CD4-positive, alpha-beta memory T cell (primary cell): ENCODE measurements around the gene SYNGAP1. TPM values are rescaled to one million over a fixed set of nuclear protein-coding genes. Genes with fewer than 3 reads are reported as not detected.

Experiments used
- CTCF ChIA-PET: fragments of 350-600 bp; sonication (Branson Sonifier 250); formaldehyde crosslinking; loops from one replicate; lab custom pipeline; 2021; ENCODE audit warnings: inconsistent platforms; ENCODE audit not compliant: partially characterized antibody; lab: Charles Lee
- POLR2A ChIA-PET: fragments of 350-600 bp; sonication (Branson Sonifier 250); formaldehyde crosslinking; loops from one replicate; lab custom pipeline; 2021; ENCODE audit not compliant: partially characterized antibody; lab: Charles Lee
- DNase-seq, 5 donors: peaks; one replicate each; pipeline versions ENCODE4 v3.0.0 to v3.0.0-alpha.2; 2020 to 2022; ENCODE audit warnings: mixed read lengths in 1 of 5
- H3K27ac ChIP-seq: one replicate; pipeline ENCODE4 v1.7.0; 2013; ENCODE audit warnings: low read depth, low read length
- H3K27me3 ChIP-seq: 2 replicates; pipeline ENCODE4 v1.7.0; 2013; ENCODE audit warnings: mild to moderate bottlenecking, low read length, moderate library complexity; ENCODE audit not compliant: insufficient read depth
- H3K36me3 ChIP-seq: 2 replicates; pipeline ENCODE4 v1.7.0; 2013; ENCODE audit warnings: mild to moderate bottlenecking, low read length, moderate library complexity; ENCODE audit not compliant: insufficient read depth
- H3K4me1 ChIP-seq: 2 replicates; pipeline ENCODE4 v1.7.0; 2013; ENCODE audit warnings: mild to moderate bottlenecking, low read length, moderate library complexity; ENCODE audit not compliant: insufficient read depth
- H3K4me3 ChIP-seq, 2 donors: one replicate each; pipeline ENCODE4 v1.7.0; 2013; ENCODE audit warnings: low read length in 2 of 2, mild to moderate bottlenecking in 1 of 2
- H3K9me3 ChIP-seq, 2 donors: one replicate each; pipeline ENCODE4 v1.7.0; 2013; ENCODE audit warnings: low read length in 2 of 2, control low read depth in 1 of 2; ENCODE audit not compliant: control insufficient read depth in 1 of 2
- H3K27ac Mint-ChIP-seq, 7 donors: one replicate each; pipeline ENCODE4 v1.8.0; 2020 to 2021; ENCODE audit warnings: mixed read lengths in 7 of 7, mild to moderate bottlenecking in 6 of 7, inconsistent platforms in 3 of 7, moderate library complexity in 3 of 7
- H3K27me3 Mint-ChIP-seq, 2 donors: one replicate each; pipeline ENCODE4 v1.8.0; 2020 to 2021; ENCODE audit warnings: mixed read lengths in 2 of 2
- H3K36me3 Mint-ChIP-seq, 2 donors: one replicate each; pipeline ENCODE4 v1.8.0; 2020 to 2021; ENCODE audit warnings: mixed read lengths in 2 of 2, inconsistent platforms in 1 of 2, mild to moderate bottlenecking in 1 of 2
- H3K4me1 Mint-ChIP-seq, 4 donors: one replicate each; pipeline ENCODE4 v1.8.0; 2020 to 2021; ENCODE audit warnings: mixed read lengths in 4 of 4, mild to moderate bottlenecking in 1 of 4
- H3K4me3 Mint-ChIP-seq, 8 donors: one replicate each; pipeline ENCODE4 v1.8.0; 2020 to 2021; ENCODE audit warnings: mixed read lengths in 8 of 8, mild to moderate bottlenecking in 7 of 8, moderate library complexity in 6 of 8, inconsistent platforms in 3 of 8
- H3K9me3 Mint-ChIP-seq, 8 donors: one replicate each; pipeline ENCODE4 v1.8.0; 2020 to 2021; ENCODE audit warnings: mixed read lengths in 8 of 8, mild to moderate bottlenecking in 5 of 8, inconsistent platforms in 3 of 8, moderate library complexity in 1 of 8
- intact Hi-C: fragments of 100-400 bp; cut with micrococcal nuclease; formaldehyde crosslinking; loops from one replicate; pipeline ENCODE4 v1.15.1; 2023
- polyA plus RNA-seq, 2 donors: library from polyadenylated mRNA; unstranded; fragments of 300-500 nt; fragmentation: Illumina TruSeq; gene quantifications; one replicate each; pipeline ENCODE4 v1.2.3, GENCODE V29; 2021
- total RNA-seq, 2 experiments: library from RNA; stranded (reverse); gene quantifications; one replicate each; pipeline ENCODE4 v1.2.3, GENCODE V29; 2021

The SYNGAP1 gene
- total and polyA plus RNA-seq, 4 experiments from 2014 or later, result 1.9 to 48.0 (median 47.8) TPM; not detected in 1

GRCh38 chr6:33452496-33452895 is 32.6 kb downstream of the SYNGAP1 start:
- H3K4me1 ChIP-seq, result peaks cover 29% of the 10 kb centered on the region
- ChIA-PET CTCF (no interaction called here), POLR2A (no interaction called here)
- Mint-ChIP-seq H3K9me3 (no peaks in the 10 kb centered on the region), H3K36me3 (peaks cover 17 to 43% of the 10 kb centered on the region in 2 donors), H3K4me1 (peaks cover 14 to 46% (median 31%) of the 10 kb centered on the region in 4 donors), H3K4me3 (no peak overlapping the region), H3K27me3 (no peaks in the 10 kb centered on the region), H3K27ac (peak overlapping the region in 4 of 7 donors; percentile 30 to 95 (median 56))
- peaks cover 12% of the 10 kb centered on the region for H3K36me3 ChIP-seq
- peak overlapping the region; percentile 27 for H3K27ac ChIP-seq
- H3K27me3 ChIP-seq, result no peaks in the 10 kb centered on the region
- no peak overlapping the region for H3K4me3 ChIP-seq
- DNase-seq, result no peak
- intact Hi-C loops, result loop anchor here (10.0 kb wide), 1 partner anchor 262 kb away; the partner anchor contains the start of gene UQCC2
- no peaks in the 10 kb centered on the region for H3K9me3 ChIP-seq

GRCh38 chr6:33453393-33454008 is 33.6 kb downstream of the SYNGAP1 start:
- peak overlapping the region; percentile 82 to 98 (median 95) for H3K27ac Mint-ChIP-seq
- peak in 1 of 5 donors; percentile 6 for DNase-seq
- H3K4me3 ChIP-seq, result peak overlapping the region; percentile 84 to 89
- no peaks in the 10 kb centered on the region for H3K27me3 Mint-ChIP-seq
- H3K4me1 Mint-ChIP-seq, result peaks cover 14 to 47% (median 31%) of the 10 kb centered on the region in 4 donors
- H3K27me3 ChIP-seq, result no peaks in the 10 kb centered on the region
- peak overlapping the region; percentile 93 to 99 (median 97) for H3K4me3 Mint-ChIP-seq
- no peaks in the 10 kb centered on the region for H3K9me3 ChIP-seq
- H3K36me3 ChIP-seq, result peaks cover 7% of the 10 kb centered on the region
- H3K4me1 ChIP-seq, result peaks cover 29% of the 10 kb centered on the region
- intact Hi-C loops, result loop anchor here (1.0 to 10.0 kb wide), 5 partner anchors 22 to 261 kb away; partner anchors contain the start of genes KIFC1 and UQCC2
- no peaks in the 10 kb centered on the region for H3K9me3 Mint-ChIP-seq
- peak overlapping the region; percentile 78 for H3K27ac ChIP-seq
- POLR2A ChIA-PET, result interaction anchor here (0.6 to 2.6 kb wide), 28 partner anchors 8 to 814 kb away, joined by 3 to 65 read pairs (median 6); partner anchors contain the start of genes B3GALT4, BAK1, CUTA and ITPR3
- H3K36me3 Mint-ChIP-seq, result peaks cover 11 to 36% of the 10 kb centered on the region in 2 donors
- CTCF ChIA-PET, result interaction anchor here (1.0 to 1.6 kb wide), 6 partner anchors 35 to 132 kb away, joined by 3 to 12 read pairs (median 4); partner anchors contain the start of gene CUTA

GRCh38 chr6:33454009-33454946 is 34.4 kb downstream of the SYNGAP1 start, which contains the start of gene ZBTB9:
TSS of gene ZBTB9 (plus strand) at chr6:33454576. CDS start at chr6:33455101, 525 bp downstream.
- H3K27me3 Mint-ChIP-seq, result no peaks in the 10 kb centered on the region
- POLR2A ChIA-PET, result interaction anchor here (0.6 to 2.6 kb wide), 34 partner anchors 9 to 482 kb away, joined by 3 to 65 read pairs (median 4); partner anchors contain the start of genes B3GALT4, BAK1, CUTA and ITPR3
- Histone ChIP-seq H3K27me3 (no peaks in the 10 kb centered on the region), H3K4me3 (peak within 1 kb of the TSS; percentile 84 to 89), H3K36me3 (peaks cover 7% of the 10 kb centered on the region), H3K4me1 (peaks cover 29% of the 10 kb centered on the region), H3K27ac (peak within 1 kb of the TSS; percentile 78), H3K9me3 (no peaks in the 10 kb centered on the region)
- peaks cover 14 to 43% (median 29%) of the 10 kb centered on the region in 4 donors for H3K4me1 Mint-ChIP-seq
- H3K9me3 Mint-ChIP-seq, result no peaks in the 10 kb centered on the region
- peaks cover 11 to 31% of the 10 kb centered on the region in 2 donors for H3K36me3 Mint-ChIP-seq
- DNase-seq, result peak; percentile 92 to 96 (median 92)
- H3K4me3 Mint-ChIP-seq, result peak within 1 kb of the TSS; percentile 93 to 99 (median 97)
- peak within 1 kb of the TSS; percentile 82 to 98 (median 95) for H3K27ac Mint-ChIP-seq
- intact Hi-C loops, result loop anchor here (1.0 to 10.0 kb wide), 5 partner anchors 23 to 261 kb away; partner anchors contain the start of genes KIFC1 and UQCC2
- CTCF ChIA-PET, result interaction anchor here (1.0 to 1.6 kb wide), 7 partner anchors 25 to 131 kb away, joined by 3 to 12 read pairs (median 4); partner anchors contain the start of gene CUTA

- Mint-ChIP-seq H3K9me3 (no peaks in the 10 kb centered on the region), H3K27ac (peak overlapping the region; percentile 82 to 98 (median 95)), H3K36me3 (peaks cover 11 to 31% of the 10 kb centered on the region in 2 donors), H3K4me1 (peaks cover 14 to 43% (median 28%) of the 10 kb centered on the region in 4 donors), H3K4me3 (peak overlapping the region; percentile 93 to 99 (median 97)), H3K27me3 (no peaks in the 10 kb centered on the region)
- CTCF ChIA-PET, result interaction anchor here (1.3 to 1.6 kb wide), 3 partner anchors 26 to 64 kb away, joined by 3 to 12 read pairs (median 5); no protein-coding TSS in a partner anchor
- Histone ChIP-seq H3K27ac (peak overlapping the region; percentile 78), H3K4me3 (peak overlapping the region; percentile 84 to 89), H3K36me3 (peaks cover 7% of the 10 kb centered on the region), H3K9me3 (no peaks in the 10 kb centered on the region), H3K27me3 (no peaks in the 10 kb centered on the region), H3K4me1 (peaks cover 29% of the 10 kb centered on the region)
- intact Hi-C loops, result loop anchor here (2.0 to 10.0 kb wide), 2 partner anchors 116 to 260 kb away; partner anchors contain the start of gene UQCC2
- POLR2A ChIA-PET, result interaction anchor here (0.8 to 2.6 kb wide), 23 partner anchors 9 to 483 kb away, joined by 3 to 65 read pairs (median 6); partner anchors contain the start of genes B3GALT4, BAK1, CUTA and RGL2
- no peak for DNase-seq
These were observed 35.2 kb downstream of the SYNGAP1 start for GRCh38 chr6:33455051-33455450.

GRCh38 chr6:33456156-33456555 is 36.3 kb downstream of the SYNGAP1 start:
- Histone ChIP-seq H3K4me1 (peaks cover 29% of the 10 kb centered on the region), H3K27me3 (no peaks in the 10 kb centered on the region), H3K27ac (no peak overlapping the region), H3K36me3 (peaks cover 7% of the 10 kb centered on the region), H3K4me3 (no peak overlapping the region), H3K9me3 (no peaks in the 10 kb centered on the region)
- POLR2A ChIA-PET, result interaction anchor here (0.7 to 1.1 kb wide), 2 partner anchors 30 to 39 kb away, joined by 3 read pairs; no protein-coding TSS in a partner anchor
- peaks cover 11 to 31% of the 10 kb centered on the region in 2 donors for H3K36me3 Mint-ChIP-seq
- DNase-seq, result no peak
- H3K27ac Mint-ChIP-seq, result peak overlapping the region in 4 of 7 donors; percentile 8 to 41 (median 36)
- H3K4me3 Mint-ChIP-seq, result peak overlapping the region in 5 of 8 donors; percentile 28 to 68 (median 40)
- H3K9me3 Mint-ChIP-seq, result no peaks in the 10 kb centered on the region
- no peaks in the 10 kb centered on the region for H3K27me3 Mint-ChIP-seq
- peaks cover 14 to 43% (median 25%) of the 10 kb centered on the region in 4 donors for H3K4me1 Mint-ChIP-seq
- CTCF ChIA-PET, result no interaction called here
- intact Hi-C loops, result loop anchor here (10.0 kb wide), 1 partner anchor 259 kb away; the partner anchor contains the start of gene UQCC2

- Histone ChIP-seq H3K27ac (no peak overlapping the region), H3K4me1 (peaks cover 17% of the 10 kb centered on the region), H3K4me3 (no peak overlapping the region), H3K36me3 (peaks cover 7% of the 10 kb centered on the region), H3K9me3 (no peaks in the 10 kb centered on the region), H3K27me3 (no peaks in the 10 kb centered on the region)
- Mint-ChIP-seq H3K4me1 (peaks cover 6 to 34% (median 17%) of the 10 kb centered on the region in 4 donors), H3K27me3 (peaks cover 0 to 2% of the 10 kb centered on the region in 2 donors), H3K9me3 (no peaks in the 10 kb centered on the region), H3K27ac (peak overlapping the region in 1 of 7 donors; percentile 24), H3K4me3 (no peak overlapping the region), H3K36me3 (peaks cover 11 to 29% of the 10 kb centered on the region in 2 donors)
- no peak for DNase-seq
- ChIA-PET POLR2A (no interaction called here), CTCF (no interaction called here)
- intact Hi-C loops, result loop anchor here (10.0 kb wide), 1 partner anchor 256 kb away; the partner anchor contains the start of gene UQCC2
These were observed 38.8 kb downstream of the SYNGAP1 start for GRCh38 chr6:33458676-33459075.
